HCT116 (cell line): ENCODE results near the gene PVRIG. TPM values are rescaled to one million over a fixed set of nuclear protein-coding genes. Genes with fewer than 3 reads are reported as not detected.

Experiments
- ATAC-seq: fragments of 200-7000 bp; cut with Tn5 transposase; 2 replicates; pipeline ENCODE4 v1.9.1; 2020; ENCODE audit warnings: mild to moderate bottlenecking, moderate library complexity
- BruUV-seq: library from RNA; stranded (reverse); fragments of 400-500 nt; replicated peaks from 2 replicates; lab custom pipeline; 2021; lab: Mats Ljungman, UMichigan
- CTCF ChIA-PET: fragments of 300-600 bp; sonication (Branson Sonifier 250); formaldehyde crosslinking; loops from one replicate; lab custom pipeline; 2021; ENCODE audit warnings: antibody characterized with exemption; lab: Charles Lee
- POLR2A ChIA-PET: fragments of 300-600, 350-600 bp; sonication (Branson Sonifier 250); formaldehyde crosslinking; loops from one replicate; lab custom pipeline; 2021; ENCODE audit warnings: antibody characterized with exemption; lab: Charles Lee
- RAD21 ChIA-PET, 2 experiments: fragments of 300-600 bp; sonication (Branson Sonifier 250); formaldehyde crosslinking; loops; one replicate each; lab custom pipeline; 2023; ENCODE audit warnings: low total read pairs in 2 of 2; ENCODE audit not compliant: uncharacterized antibody in 2 of 2, unreplicated experiment in 2 of 2, low non-redundant PET in 1 of 2; lab: Charles Lee
- DNase-seq: peaks from one replicate; pipeline ENCODE4 v3.0.0-alpha.2; 2010; ENCODE audit warnings: low read depth, low spot score
- H2AFZ ChIP-seq: fragments of 200-600 bp; shearing (Covaris generic), sonication (generic); 2 replicates; pipeline ENCODE4 v1.6.1; 2017; ENCODE audit warnings: low read depth, mixed run types, mixed read lengths, antibody characterized with exemption, low read length; ENCODE audit not compliant: poor library complexity, severe bottlenecking
- H3K27ac ChIP-seq: 2 replicates; pipeline ENCODE4 v1.5.1; 2012; ENCODE audit warnings: low read depth, low read length
- H3K27me3 ChIP-seq: fragments of 200-600 bp; sonication (generic); 2 replicates; pipeline ENCODE4 v1.6.1; 2016; ENCODE audit warnings: mixed run types, low read length, mixed read lengths; ENCODE audit not compliant: insufficient read depth
- H3K36me3 ChIP-seq, 2 experiments: fragments of 200-500 bp in 1 of 2; fragments of 200-600 bp in 1 of 2; sonication (Bioruptor generic) in 1 of 2; sonication (generic) in 1 of 2; 2 replicates each; pipeline versions ENCODE4 v1.5.1 to v1.6.1; 2014 to 2016; ENCODE audit warnings: low read length in 2 of 2, inconsistent platforms in 1 of 2, mixed read lengths in 1 of 2, mixed run types in 1 of 2; ENCODE audit not compliant: insufficient read depth in 2 of 2, control insufficient read depth in 1 of 2
- H3K4me1 ChIP-seq, 2 experiments: fragments of 200-600 bp in 1 of 2; sonication (generic) in 1 of 2; 2 replicates each; pipeline versions ENCODE4 v1.5.1 to v1.6.1; 2012 to 2017; ENCODE audit warnings: low read length in 2 of 2, inconsistent platforms in 1 of 2, mild to moderate bottlenecking in 1 of 2, mixed read lengths in 1 of 2, mixed run types in 1 of 2, moderate library complexity in 1 of 2; ENCODE audit not compliant: insufficient read depth in 2 of 2, control insufficient read depth in 1 of 2
- H3K4me2 ChIP-seq: fragments of 200-600 bp; sonication (generic); 2 replicates; pipeline ENCODE4 v1.6.1; 2017; ENCODE audit warnings: mixed run types, low read length, mixed read lengths
- H3K4me3 ChIP-seq, 2 experiments: fragments of 200-600 bp in 1 of 2; sonication (generic) in 1 of 2; replicated peaks in 1 of 2; 2 replicates each; pipeline ENCODE4 v1.5.1; 2011 to 2016; ENCODE audit warnings: low read length in 2 of 2, control low read depth in 1 of 2, low read depth in 1 of 2, mild to moderate bottlenecking in 1 of 2, mixed read lengths in 1 of 2, mixed run types in 1 of 2
- H3K79me2 ChIP-seq: fragments of 200-600 bp; sonication (generic); 2 replicates; pipeline ENCODE4 v1.6.1; 2017; ENCODE audit warnings: mild to moderate bottlenecking, mixed run types, low read length, moderate library complexity, mixed read lengths; ENCODE audit not compliant: insufficient read depth
- H3K9ac ChIP-seq: fragments of 200-600 bp; sonication (generic); 2 replicates; pipeline ENCODE4 v1.6.1; 2016; ENCODE audit warnings: low read length, mixed read lengths
- H3K9me2 ChIP-seq: fragments of 200-600 bp; sonication (generic), shearing (Covaris generic); 2 replicates; pipeline ENCODE4 v1.6.1; 2017; ENCODE audit warnings: mixed run types, mild to moderate bottlenecking, moderate library complexity; ENCODE audit not compliant: insufficient read depth
- H3K9me3 ChIP-seq, 2 experiments: fragments of 200-500 bp in 1 of 2; fragments of 200-600 bp in 1 of 2; sonication (Bioruptor generic) in 1 of 2; sonication (generic) in 1 of 2; 2 replicates each; pipeline ENCODE4 v1.6.1; 2014 to 2017; ENCODE audit warnings: low read length in 2 of 2, mixed read lengths in 2 of 2, inconsistent platforms in 1 of 2, low read depth in 1 of 2, mild to moderate bottlenecking in 1 of 2, mixed run types in 1 of 2, moderate library complexity in 1 of 2; ENCODE audit not compliant: control insufficient read depth in 1 of 2, insufficient read depth in 1 of 2
- H4K20me1 ChIP-seq: fragments of 200-600 bp; sonication (generic), shearing (Covaris generic); 2 replicates; pipeline ENCODE4 v1.6.1; 2017; ENCODE audit warnings: mixed run types, mild to moderate bottlenecking, moderate library complexity; ENCODE audit not compliant: insufficient read depth
- CBX3 ChIP-seq: IDR thresholded peaks from 2 replicates; pipeline ENCODE4 v1.6.1; 2012; ENCODE audit warnings: low read depth
- EGR1 ChIP-seq: IDR thresholded peaks from 2 replicates; pipeline ENCODE4 v1.6.1; 2012; ENCODE audit warnings: low read depth
- ELF1 ChIP-seq: IDR thresholded peaks from 2 replicates; pipeline ENCODE4 v1.6.1; 2012; ENCODE audit warnings: low read depth, borderline replicate concordance
- EZH2 ChIP-seq: fragments of 200-600 bp; sonication (generic); IDR thresholded peaks from 2 replicates; pipeline ENCODE4 v1.6.1; 2017; ENCODE audit warnings: antibody characterized with exemption, mixed run types
- EZH2phosphoT487 ChIP-seq: fragments of 200-600 bp; IDR thresholded peaks from 2 replicates; pipeline ENCODE4 v1.6.1; 2018; ENCODE audit warnings: antibody characterized with exemption, borderline replicate concordance
- RAD21 ChIP-seq: IDR thresholded peaks from 2 replicates; pipeline ENCODE4 v1.6.1; 2012; ENCODE audit warnings: low read depth, mild to moderate bottlenecking
- SP1 ChIP-seq: IDR thresholded peaks from 2 replicates; pipeline ENCODE4 v1.6.1; 2012; ENCODE audit warnings: low read depth
- SRF ChIP-seq: IDR thresholded peaks from 2 replicates; pipeline ENCODE4 v1.6.1; 2012; ENCODE audit warnings: low read depth
- TCF7L2 ChIP-seq: IDR thresholded peaks from 2 replicates; pipeline ENCODE4 v1.7.0; 2011; ENCODE audit warnings: borderline replicate concordance, inconsistent platforms; ENCODE audit not compliant: insufficient read depth, insufficient read length; ENCODE audit errors: extremely low read depth
- YY1 ChIP-seq: IDR thresholded peaks from 2 replicates; pipeline ENCODE4 v1.6.1; 2011; ENCODE audit warnings: low read length, low read depth, moderate library complexity, mild to moderate bottlenecking; ENCODE audit not compliant: insufficient replicate concordance; ENCODE audit errors: extremely low read depth
- intact Hi-C: fragments of 100-400 bp; cut with micrococcal nuclease; formaldehyde crosslinking; loops from 2 replicates; pipeline ENCODE4 v1.10.0; 2022
- total RNA-seq: library from RNA; stranded (reverse); gene quantifications from one replicate; pipeline ENCODE4 v1.2.1, GENCODE V29; 2021; ENCODE audit not compliant: unreplicated experiment
- TF ChIP-seq, protein P1 (sequence below): IDR thresholded peaks from 2 replicates; pipeline ENCODE4 v1.6.1; 2011; ENCODE audit warnings: mild to moderate bottlenecking, low read length, moderate library complexity; ENCODE audit not compliant: insufficient replicate concordance; ENCODE audit errors: extremely low read depth
- TF ChIP-seq, protein P2 (sequence below): IDR thresholded peaks from 2 replicates; pipeline ENCODE4 v1.6.1; 2012
- TF ChIP-seq, protein P3 (sequence below): IDR thresholded peaks from 2 replicates; pipeline ENCODE4 v1.6.1; 2012
- TF ChIP-seq, protein P4 (sequence below), 3 experiments: fragments of 200-600 bp in 1 of 3; sonication (generic) in 1 of 3; IDR thresholded peaks in 2 of 3; conservative IDR thresholded peaks in 1 of 3; 2 replicates each; pipeline ENCODE4 v1.5.1; 2012 to 2017; ENCODE audit warnings: low read depth in 2 of 3, low read length in 2 of 3, antibody characterized with exemption in 1 of 3, borderline replicate concordance in 1 of 3, control low read depth in 1 of 3, mild to moderate bottlenecking in 1 of 3, mixed read lengths in 1 of 3, mixed run types in 1 of 3, moderate library complexity in 1 of 3; ENCODE audit not compliant: insufficient read depth in 1 of 3

The PVRIG gene
- total RNA-seq, 1 experiment from 2014 or later, result 0.30 TPM

DNA sequence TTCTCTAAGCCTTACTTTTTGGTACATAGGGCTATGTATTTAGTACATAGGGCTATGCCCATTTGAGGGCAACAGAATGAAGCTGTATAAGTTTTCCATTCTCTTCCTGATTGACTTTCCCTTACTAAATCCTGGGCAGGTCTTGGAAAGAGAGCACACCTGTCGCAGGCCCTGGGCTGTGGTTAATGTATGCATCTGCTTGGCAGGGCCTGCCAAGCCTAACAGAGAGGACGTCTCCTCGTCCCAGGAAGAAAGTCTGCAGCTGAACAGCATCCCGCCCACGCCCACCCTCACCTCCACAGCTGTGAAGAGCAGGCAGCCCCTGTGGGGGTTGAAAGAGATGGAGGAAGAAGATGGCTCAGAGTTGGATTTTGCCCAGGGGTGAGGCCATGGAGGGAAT lies 8.9 kb upstream of the PVRIG start:
- RAD21 ChIA-PET, result no interaction called here
- POLR2A ChIA-PET, result no interaction called here
- H3K27ac ChIP-seq, result no peak overlapping the region
- no TSS peak for BruUV-seq
- no peaks in the 10 kb centered on the region for H3K9me2 ChIP-seq
- ATAC-seq (no peak), DNase-seq (no peak)
- TF ChIP-seq YY1 (no peak), ELF1 (no peak), CBX3 (no peak), SP1 (no peak), TCF7L2 (no peak)
- TF ChIP-seq, protein P1, sequence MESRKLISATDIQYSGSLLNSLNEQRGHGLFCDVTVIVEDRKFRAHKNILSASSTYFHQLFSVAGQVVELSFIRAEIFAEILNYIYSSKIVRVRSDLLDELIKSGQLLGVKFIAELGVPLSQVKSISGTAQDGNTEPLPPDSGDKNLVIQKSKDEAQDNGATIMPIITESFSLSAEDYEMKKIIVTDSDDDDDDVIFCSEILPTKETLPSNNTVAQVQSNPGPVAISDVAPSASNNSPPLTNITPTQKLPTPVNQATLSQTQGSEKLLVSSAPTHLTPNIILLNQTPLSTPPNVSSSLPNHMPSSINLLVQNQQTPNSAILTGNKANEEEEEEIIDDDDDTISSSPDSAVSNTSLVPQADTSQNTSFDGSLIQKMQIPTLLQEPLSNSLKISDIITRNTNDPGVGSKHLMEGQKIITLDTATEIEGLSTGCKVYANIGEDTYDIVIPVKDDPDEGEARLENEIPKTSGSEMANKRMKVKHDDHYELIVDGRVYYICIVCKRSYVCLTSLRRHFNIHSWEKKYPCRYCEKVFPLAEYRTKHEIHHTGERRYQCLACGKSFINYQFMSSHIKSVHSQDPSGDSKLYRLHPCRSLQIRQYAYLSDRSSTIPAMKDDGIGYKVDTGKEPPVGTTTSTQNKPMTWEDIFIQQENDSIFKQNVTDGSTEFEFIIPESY, result no peak
- H3K4me1 ChIP-seq, result peaks cover 0 to 5% of the 10 kb centered on the region in 2 experiments; a peak in 1 of 4 replicates
- H2AFZ ChIP-seq, result no peak overlapping the region
- no peaks in the 10 kb centered on the region for H3K27me3 ChIP-seq
- H3K4me2 ChIP-seq, result no peak overlapping the region
- intact Hi-C loops, result no loop called here
- CTCF ChIA-PET, result no interaction called here
- no peaks in the 10 kb centered on the region for H3K9me3 ChIP-seq
- no peak overlapping the region for H3K4me3 ChIP-seq
- no peaks in the 10 kb centered on the region for H4K20me1 ChIP-seq
- no peak overlapping the region for H3K9ac ChIP-seq
- H3K79me2 ChIP-seq, result no peaks in the 10 kb centered on the region
- H3K36me3 ChIP-seq, result no peaks in the 10 kb centered on the region

DNA sequence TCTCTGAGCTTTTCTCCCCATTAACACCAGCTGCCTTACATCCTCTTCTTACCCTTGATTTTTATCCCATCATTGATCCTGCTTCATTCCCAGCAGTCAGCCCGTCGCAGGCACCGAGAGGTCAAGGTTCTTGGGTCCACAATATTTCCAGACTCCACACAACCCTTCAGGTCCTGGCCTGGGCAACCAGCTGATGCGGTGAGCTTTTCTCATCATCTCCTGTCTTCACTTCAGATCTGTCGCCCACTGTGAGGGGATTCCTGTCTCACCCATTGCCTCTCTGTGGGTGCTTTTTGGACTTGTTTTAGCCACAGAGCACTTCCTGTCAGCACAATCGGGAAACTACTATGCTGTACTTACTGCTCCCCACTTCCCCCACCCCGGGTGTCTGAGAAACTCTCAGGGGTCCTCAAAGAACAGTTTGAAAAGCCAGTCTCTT lies 8.4 kb upstream of the PVRIG start:
- no peak for DNase-seq
- ChIA-PET CTCF (no interaction called here), POLR2A (no interaction called here)
- intact Hi-C loops, result no loop called here
- BruUV-seq, result no TSS peak
- H3K4me2 ChIP-seq, result no peak overlapping the region
- TF ChIP-seq EZH2phosphoT487 (no peak), SRF (no peak), EGR1 (no peak), ELF1 (no peak), EZH2 (no peak), CBX3 (no peak), RAD21 (no peak)
- TF ChIP-seq, protein P2, sequence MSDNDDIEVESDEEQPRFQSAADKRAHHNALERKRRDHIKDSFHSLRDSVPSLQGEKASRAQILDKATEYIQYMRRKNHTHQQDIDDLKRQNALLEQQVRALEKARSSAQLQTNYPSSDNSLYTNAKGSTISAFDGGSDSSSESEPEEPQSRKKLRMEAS, result no peak
- TF ChIP-seq, protein P3, sequence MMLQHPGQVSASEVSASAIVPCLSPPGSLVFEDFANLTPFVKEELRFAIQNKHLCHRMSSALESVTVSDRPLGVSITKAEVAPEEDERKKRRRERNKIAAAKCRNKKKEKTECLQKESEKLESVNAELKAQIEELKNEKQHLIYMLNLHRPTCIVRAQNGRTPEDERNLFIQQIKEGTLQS, result no peak
- TF ChIP-seq, protein P4, sequence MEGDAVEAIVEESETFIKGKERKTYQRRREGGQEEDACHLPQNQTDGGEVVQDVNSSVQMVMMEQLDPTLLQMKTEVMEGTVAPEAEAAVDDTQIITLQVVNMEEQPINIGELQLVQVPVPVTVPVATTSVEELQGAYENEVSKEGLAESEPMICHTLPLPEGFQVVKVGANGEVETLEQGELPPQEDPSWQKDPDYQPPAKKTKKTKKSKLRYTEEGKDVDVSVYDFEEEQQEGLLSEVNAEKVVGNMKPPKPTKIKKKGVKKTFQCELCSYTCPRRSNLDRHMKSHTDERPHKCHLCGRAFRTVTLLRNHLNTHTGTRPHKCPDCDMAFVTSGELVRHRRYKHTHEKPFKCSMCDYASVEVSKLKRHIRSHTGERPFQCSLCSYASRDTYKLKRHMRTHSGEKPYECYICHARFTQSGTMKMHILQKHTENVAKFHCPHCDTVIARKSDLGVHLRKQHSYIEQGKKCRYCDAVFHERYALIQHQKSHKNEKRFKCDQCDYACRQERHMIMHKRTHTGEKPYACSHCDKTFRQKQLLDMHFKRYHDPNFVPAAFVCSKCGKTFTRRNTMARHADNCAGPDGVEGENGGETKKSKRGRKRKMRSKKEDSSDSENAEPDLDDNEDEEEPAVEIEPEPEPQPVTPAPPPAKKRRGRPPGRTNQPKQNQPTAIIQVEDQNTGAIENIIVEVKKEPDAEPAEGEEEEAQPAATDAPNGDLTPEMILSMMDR (IDR thresholded peaks at IDR 0.05 in 2 of 3, conservative IDR thresholded peaks at IDR 0.05 in 1 of 3; ENCODE audit: borderline replicate concordance in 1 of 3, insufficient read depth in 1 of 3, low read depth in 2 of 3, low read length in 2 of 3), result no peak
- TF ChIP-seq, all 23 proteins: peak for 0
- Histone ChIP-seq H3K27ac (no peak overlapping the region), H3K4me3 (no peak overlapping the region), H3K9me3 (no peaks in the 10 kb centered on the region), H3K9me2 (no peaks in the 10 kb centered on the region), H3K4me1 (peaks cover 0 to 5% of the 10 kb centered on the region in 2 experiments; a peak in 1 of 4 replicates), H3K36me3 (no peaks in the 10 kb centered on the region), H3K79me2 (no peaks in the 10 kb centered on the region), H3K9ac (no peak overlapping the region), H3K27me3 (no peaks in the 10 kb centered on the region), H4K20me1 (no peaks in the 10 kb centered on the region), H2AFZ (no peak overlapping the region)
- ATAC-seq, result no peak
- RAD21 ChIA-PET, result no interaction called here
